Right lobe of liver (tissue), 6 donors: ENCODE results near the gene TAS2R42. TPM values are rescaled to one million over a fixed set of nuclear protein-coding genes. Genes with fewer than 3 reads are reported as not detected.

Source experiments
- ATAC-seq, 4 donors: fragments of 200-7000 bp; cut with Tn5 transposase; one replicate each; pipeline ENCODE4 v1.9.1; 2020; ENCODE audit warnings: mild to moderate bottlenecking in 4 of 4, moderate library complexity in 4 of 4
- DNase-seq, 3 donors: peaks; one replicate each; pipeline ENCODE4 v3.0.0-alpha.2; 2020
- H3K27ac ChIP-seq, 3 donors: fragments of 200-600 bp; one replicate each; pipeline ENCODE4 v1.8.0; 2022
- H3K27me3 ChIP-seq, 2 donors: fragments of 200-600 bp; one replicate each; pipeline ENCODE4 v1.8.0; 2022
- H3K36me3 ChIP-seq, 4 donors: fragments of 200-600 bp; sonication (generic) in 1 of 4; one replicate each; pipeline versions ENCODE4 v1.5.1 to v1.8.0; 2017 to 2022; ENCODE audit warnings: control low read depth in 1 of 4
- H3K4me1 ChIP-seq, 4 donors: fragments of 200-600 bp; sonication (generic) in 1 of 4; one replicate each; pipeline versions ENCODE4 v1.5.1 to v1.8.0; 2017 to 2022; ENCODE audit warnings: control low read depth in 1 of 4
- H3K4me3 ChIP-seq, 3 donors: fragments of 200-600 bp; one replicate each; pipeline ENCODE4 v1.8.0; 2022
- H3K9me3 ChIP-seq, 4 donors: fragments of 200-600 bp; sonication (generic) in 1 of 4; one replicate each; pipeline versions ENCODE4 v1.5.1 to v1.8.0; 2017 to 2022; ENCODE audit warnings: control low read depth in 1 of 4
- CTCF ChIP-seq, 4 donors: fragments of 200-600 bp in 3 of 4; fragments of 450-650 bp in 1 of 4; IDR thresholded peaks; one replicate each; pipeline versions ENCODE4 v1.5.1 to v1.8.0; 2016 to 2022; ENCODE audit warnings: antibody characterized with exemption in 4 of 4, mild to moderate bottlenecking in 2 of 4
- POLR2A ChIP-seq: fragments of 450-650 bp; IDR thresholded peaks from one replicate; pipeline ENCODE4 v1.6.1; 2017; ENCODE audit warnings: antibody characterized with exemption, mild to moderate bottlenecking
- WGBS: methylation state at CpG from one replicate; pipeline ENCODE4 v1.1.6; 2018; ENCODE audit warnings: low coverage, low lambda C conversion rate; ENCODE audit not compliant: insufficient coverage; ENCODE audit errors: missing lambda C conversion rate; 5-methylcytosine and 5-hydroxymethylcytosine counted together
- intact Hi-C, 2 donors: fragments of 100-400 bp; cut with DNase I; formaldehyde crosslinking; loops; one replicate each; pipeline versions ENCODE4 v1.11.2 to v1.14.1; 2022
- long read RNA-seq: library from polyadenylated mRNA; unstranded; transcript quantifications from one replicate; pipeline ENCODE4 v2.0.0, GENCODE V29; 2019
- total RNA-seq, 6 experiments: library from RNA; depleted of rRNA in 2 of 6; stranded (reverse); fragments of >200 nt in 2 of 6; fragmentation: NEBNext Ultra II Directional in 3 of 6; extraction: Animal tissue kit (Norgen Biotek cat#: 25700) in 3 of 6; gene quantifications; one replicate each; pipeline versions ENCODE4 v1.1.0 to v1.2.4, GENCODE V29; 2016 to 2023
- donor health status: DM: no; HTN: yes; CAD: no.
- donor health status: DM: no; HTN: no; CAD: no.
- donor health status: DM: no; HTN: no; CAD: no.
- donor health status: DM: no; HTN: yes; CAD: no.
- donor health status: DM: no; HTN: yes; CAD: no.

TAS2R42 gene
- total RNA-seq, result not detected
- long read RNA-seq, result 0 reads

- Histone ChIP-seq H3K27ac (no peak within 1 kb of the TSS), H3K4me3 (no peak within 1 kb of the TSS), H3K4me1 (peaks cover 0 to 11% (median 3%) of the 10 kb centered on the region in 4 donors), H3K9me3 (no peaks in the 10 kb centered on the region), H3K27me3 (no peaks in the 10 kb centered on the region), H3K36me3 (no peaks in the 10 kb centered on the region)
- DNase-seq (no peak), ATAC-seq (no peak)
- TF ChIP-seq POLR2A (no peak), CTCF (IDR thresholded peaks at IDR 0.05) (no peak)
- WGBS, result 58% methylated on average over 2 of the region's 2 CpGs
- intact Hi-C loops, result no loop called here
Measured at GRCh38 chr12:11186837-11187236, at the start of gene TAS2R42. Gene TAS2R42 (minus strand): TSS chr12:11186937. CDS start chr12:11186937, 0 bp downstream.

GRCh38 chr12:11233532-11233931 is 46.8 kb upstream of the TAS2R42 start:
- TF ChIP-seq CTCF (IDR thresholded peaks at IDR 0.05) (no peak), POLR2A (no peak)
- no peaks in the 10 kb centered on the region for H3K9me3 ChIP-seq
- ATAC-seq (no peak), DNase-seq (no peak)
- H3K27me3 ChIP-seq, result no peaks in the 10 kb centered on the region
- no peak overlapping the region for H3K27ac ChIP-seq
- no peak overlapping the region for H3K4me3 ChIP-seq
- no peaks in the 10 kb centered on the region for H3K36me3 ChIP-seq
- no peaks in the 10 kb centered on the region for H3K4me1 ChIP-seq
- intact Hi-C loops, result no loop called here
- 77% methylated on average over 5 of the region's 5 CpGs for WGBS

- Histone ChIP-seq H3K4me3 (no peak overlapping the region), H3K9me3 (no peaks in the 10 kb centered on the region), H3K27me3 (no peaks in the 10 kb centered on the region), H3K36me3 (no peaks in the 10 kb centered on the region), H3K27ac (no peak overlapping the region), H3K4me1 (no peaks in the 10 kb centered on the region)
- ATAC-seq (peak; percentile 61 to 73 (median 68)), DNase-seq (no peak)
- intact Hi-C loops, result no loop called here
- TF ChIP-seq POLR2A, result no peak
- TF ChIP-seq CTCF (IDR thresholded peaks at IDR 0.05), result peak in 3 of 4 donors; percentile 33 to 45 (median 38)
- 34% methylated on average over 4 of the region's 5 CpGs for WGBS
Measured at GRCh38 chr12:11228296-11228879, 41.7 kb upstream of the TAS2R42 start.

- TF ChIP-seq CTCF (IDR thresholded peaks at IDR 0.05) (no peak), POLR2A (no peak)
- Histone ChIP-seq H3K4me1 (no peaks in the 10 kb centered on the region), H3K36me3 (no peaks in the 10 kb centered on the region), H3K9me3 (no peaks in the 10 kb centered on the region), H3K4me3 (no peak overlapping the region), H3K27ac (no peak overlapping the region), H3K27me3 (no peaks in the 10 kb centered on the region)
- intact Hi-C loops, result no loop called here
- DNase-seq, result no peak
- WGBS, result 92% methylated on average over 4 of the region's 4 CpGs
- ATAC-seq, result no peak
Measured at GRCh38 chr12:11227373-11227772, 40.6 kb upstream of the TAS2R42 start.
